ENCODE measurements around the gene ARHGAP25.
"Not testable (repeated sequence)": the region's sequence is repeated elsewhere in the genome, so short reads cannot be mapped to it uniquely, and the experiment has no call there.

Gene ARHGAP25

GRCh38 chr2:68802161-68802560 is 67.5 kb downstream of the ARHGAP25 start:
- DNase-seq: not testable (repeated sequence)

- DNase-seq: no peak
These were observed 70.4 kb downstream of the ARHGAP25 start for GRCh38 chr2:68805025-68805424.

- no peak for DNase-seq
These were observed 72.0 kb downstream of the ARHGAP25 start for GRCh38 chr2:68806511-68807109.

- no peak for DNase-seq
These were observed 73.2 kb downstream of the ARHGAP25 start for GRCh38 chr2:68807821-68808266.

- DNase-seq: no peak
These were observed 75.0 kb downstream of the ARHGAP25 start for GRCh38 chr2:68809324-68810240.

GRCh38 chr2:68811364-68811763 is 76.8 kb downstream of the ARHGAP25 start:
- no peak for DNase-seq

GRCh38 chr2:68812251-68812650 is 77.6 kb downstream of the ARHGAP25 start:
- DNase-seq: no peak

- DNase-seq: no peak
These were observed 79.0 kb downstream of the ARHGAP25 start for GRCh38 chr2:68813596-68813995.

- no peak for DNase-seq
These were observed 82.7 kb downstream of the ARHGAP25 start for GRCh38 chr2:68817306-68817705.

- no peak for DNase-seq
These were observed 84.9 kb downstream of the ARHGAP25 start for GRCh38 chr2:68819556-68819955.

- no peak for DNase-seq
These were observed 87.7 kb downstream of the ARHGAP25 start for GRCh38 chr2:68822207-68822872.

GRCh38 chr2:68824831-68825230 is 90.2 kb downstream of the ARHGAP25 start:
- peak; percentile 41 for DNase-seq

- no peak for DNase-seq
These were observed 91.3 kb downstream of the ARHGAP25 start for GRCh38 chr2:68825866-68826265.

- no peak for DNase-seq
These were observed 93.1 kb downstream of the ARHGAP25 start for GRCh38 chr2:68827666-68828065.

- DNase-seq: peak; percentile 48
These were observed 94.5 kb downstream of the ARHGAP25 start for GRCh38 chr2:68828887-68829708.

GRCh38 chr2:68829749-68830148 is 95.1 kb downstream of the ARHGAP25 start:
- DNase-seq: no peak

- no peak for DNase-seq
These were observed 97.1 kb downstream of the ARHGAP25 start for GRCh38 chr2:68831686-68832232.

- no peak for DNase-seq
These were observed 97.7 kb downstream of the ARHGAP25 start for GRCh38 chr2:68832233-68832869.

GRCh38 chr2:68833162-68833561 is 98.6 kb downstream of the ARHGAP25 start:
- DNase-seq: no peak

- DNase-seq: no peak
These were observed 100.2 kb downstream of the ARHGAP25 start for GRCh38 chr2:68834737-68835376.

GRCh38 chr2:68835621-68836020 is 101.0 kb downstream of the ARHGAP25 start:
- no peak for DNase-seq
